GM23248 (cell line): Measurements from ENCODE around the gene NGEF.

Experiments
- EZH2 ChIP-seq: fragments of 200-600 bp; sonication (generic); IDR thresholded peaks from 2 replicates; pipeline ENCODE4 v1.6.1; 2018; ENCODE audit warnings: antibody characterized with exemption, mild to moderate bottlenecking; ENCODE audit not compliant: insufficient read depth, poor library complexity, severe bottlenecking
- EZH2phosphoT487 ChIP-seq: fragments of 200-600 bp; sonication (generic); IDR thresholded peaks from 2 replicates; pipeline ENCODE4 v1.6.1; 2018; ENCODE audit warnings: antibody characterized with exemption, moderate library complexity, mild to moderate bottlenecking, low read depth; ENCODE audit not compliant: insufficient read depth

DNA sequence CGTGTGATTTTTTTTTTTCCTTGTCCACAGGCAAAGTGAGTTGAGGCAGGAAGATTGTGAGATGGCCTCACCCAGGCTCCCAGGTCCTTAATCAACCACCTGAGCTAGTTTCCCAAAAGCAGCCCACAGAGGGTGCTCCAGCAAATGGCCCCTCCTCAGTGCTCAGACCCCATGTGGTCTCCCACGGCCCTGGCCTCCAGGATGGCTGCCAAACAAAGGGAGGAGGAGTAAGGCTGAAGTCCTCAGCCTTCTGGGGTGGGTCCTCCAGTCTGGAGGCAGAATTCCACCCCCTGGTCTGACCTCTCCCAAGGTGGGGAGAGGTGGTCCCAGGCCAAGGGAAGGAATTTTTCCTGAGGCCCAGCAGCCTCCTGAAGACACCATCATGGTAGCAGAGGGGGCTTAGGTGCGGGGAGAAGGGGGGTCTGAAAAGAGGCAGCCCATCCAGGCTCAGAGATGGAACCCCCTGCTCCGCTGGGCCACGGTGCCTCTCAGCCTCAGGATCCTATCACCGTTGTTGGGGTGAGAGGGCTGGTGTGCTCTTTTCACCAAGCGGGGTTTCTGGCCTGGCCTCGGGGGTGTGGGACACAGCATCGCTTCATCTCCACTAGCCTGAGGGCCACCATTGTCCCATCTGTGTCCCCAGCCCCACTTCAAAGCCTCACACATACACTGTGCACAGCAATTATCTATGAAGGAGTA lies 2.3 kb downstream of the NGEF start:
- TF ChIP-seq EZH2phosphoT487 = no peak
- no peak for TF ChIP-seq EZH2
